Tibial nerve (tissue), 4 donors: Measurements from ENCODE around the gene SPECC1. TPM values are rescaled to one million over a fixed set of nuclear protein-coding genes. Genes with fewer than 3 reads are reported as not detected.
"Not testable (repeated sequence)": the region's sequence is repeated elsewhere in the genome, so short reads cannot be mapped to it uniquely, and the experiment has no call there.

ENCODE experiments used
- DNase-seq, 2 donors: peaks; one replicate each; pipeline ENCODE4 v3.0.0-alpha.2; 2019; ENCODE audit warnings: low spot score in 2 of 2
- H3K27ac ChIP-seq, 4 donors: fragments of 200-600 bp; sonication (generic) in 3 of 4; one replicate each; pipeline ENCODE4 v1.5.1; 2017 to 2019; ENCODE audit warnings: mild to moderate bottlenecking in 1 of 4
- H3K27me3 ChIP-seq, 2 donors: fragments of 200-600 bp; sonication (generic) in 1 of 2; one replicate each; pipeline versions ENCODE4 v1.5.1 to v1.6.0; 2017 to 2019
- H3K36me3 ChIP-seq, 3 donors: fragments of 200-600 bp; sonication (generic); one replicate each; pipeline ENCODE4 v1.5.1; 2018 to 2019
- H3K4me1 ChIP-seq, 4 donors: fragments of 200-600 bp; sonication (generic) in 3 of 4; one replicate each; pipeline ENCODE4 v1.5.1; 2017 to 2019
- H3K4me3 ChIP-seq, 4 donors: fragments of 200-600 bp; sonication (generic) in 3 of 4; one replicate each; pipeline ENCODE4 v1.5.1; 2017 to 2019; ENCODE audit warnings: mild to moderate bottlenecking in 1 of 4, moderate library complexity in 1 of 4
- H3K9me3 ChIP-seq, 4 donors: fragments of 200-600 bp; sonication (generic) in 3 of 4; one replicate each; pipeline ENCODE4 v1.5.1; 2017 to 2019
- CTCF ChIP-seq, 5 experiments: fragments of 200-600 bp in 3 of 5; fragments of 450-650 bp in 2 of 5; sonication (generic) in 3 of 5; IDR thresholded peaks; one replicate each; pipeline ENCODE4 v1.5.1; 2016 to 2019; ENCODE audit warnings: antibody characterized with exemption in 5 of 5, mild to moderate bottlenecking in 3 of 5, moderate library complexity in 2 of 5
- EP300 ChIP-seq, 2 donors: sonication (generic); formaldehyde crosslinking; IDR thresholded peaks; one replicate each; pipeline ENCODE4 v1.6.1; 2017; ENCODE audit warnings: antibody characterized with exemption in 2 of 2, mild to moderate bottlenecking in 1 of 2
- POLR2A ChIP-seq, 2 donors: fragments of 450-650 bp; IDR thresholded peaks; one replicate each; pipeline ENCODE4 v1.6.1; 2017; ENCODE audit warnings: antibody characterized with exemption in 2 of 2, mild to moderate bottlenecking in 2 of 2, moderate library complexity in 2 of 2
- WGBS, 2 donors: methylation state at CpG; one replicate each; pipeline ENCODE4 v1.1.5; 2018; 5-methylcytosine and 5-hydroxymethylcytosine counted together
- total RNA-seq, 4 donors: library from RNA; depleted of rRNA; stranded (reverse); fragments of >200 nt; gene quantifications; one replicate each; pipeline ENCODE4 v1.1.0, GENCODE V29; 2016

The SPECC1 gene
- total RNA-seq, 4 donors from 2014 or later = 63.2 to 139 (median 98.1) TPM

DNA sequence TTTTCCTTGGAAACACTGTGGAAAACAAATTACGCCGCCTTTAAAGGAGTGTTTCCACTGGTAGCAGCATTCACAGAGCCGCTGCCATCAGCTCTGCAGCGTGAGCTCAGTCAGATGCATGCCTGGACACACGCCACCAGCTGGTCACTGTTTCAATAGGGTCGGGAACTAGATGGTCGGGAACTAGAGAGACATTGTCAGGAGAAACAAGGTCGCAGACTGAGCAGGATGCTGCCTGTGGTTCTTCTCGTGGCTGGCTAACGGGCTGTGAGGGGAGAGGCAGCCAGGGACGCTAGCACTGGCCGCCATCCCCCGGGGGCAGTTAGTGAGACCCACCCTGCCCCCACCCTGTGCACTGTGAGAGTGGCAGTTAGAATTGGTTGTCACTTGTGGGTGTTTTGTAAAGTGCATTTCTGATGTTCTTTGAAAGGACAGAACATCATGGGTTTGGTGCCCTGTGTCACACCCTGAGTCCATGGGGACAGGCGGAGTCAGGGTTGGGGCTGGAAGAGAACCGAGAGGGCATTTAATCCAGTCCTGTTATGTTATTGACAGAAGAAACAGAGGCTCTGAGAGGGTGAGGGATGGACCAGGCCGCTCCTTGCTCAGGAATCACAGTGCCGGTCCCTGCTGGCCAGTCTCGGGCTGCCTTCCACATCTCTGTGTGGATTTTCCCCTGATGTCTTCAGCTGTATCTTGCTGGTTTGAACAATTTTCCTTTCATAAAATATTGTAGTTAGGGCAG is 86.3 kb downstream of the SPECC1 start:
- WGBS, 2 donors = 19 to 26% methylated on average over 18 of the region's 18 CpGs
- Histone ChIP-seq H3K36me3 (no peaks in the 10 kb centered on the region), H3K27ac (peak overlapping the region; percentile 0 to 89 (median 71)), H3K27me3 (no peaks in the 10 kb centered on the region), H3K4me3 (peak overlapping the region in 1 of 4 donors; percentile 2), H3K9me3 (no peaks in the 10 kb centered on the region), H3K4me1 (peaks cover 0 to 65% (median 8%) of the 10 kb centered on the region in 4 donors)
- TF ChIP-seq CTCF (IDR thresholded peaks at IDR 0.05) = peak in 3 of 5 experiments; percentile 26 to 44 (median 39)
- no peak for TF ChIP-seq EP300 (IDR thresholded peaks at IDR 0.05)
- TF ChIP-seq POLR2A (IDR thresholded peaks at IDR 0.05) = no peak
- peak; percentile 62 to 76 for DNase-seq

DNA sequence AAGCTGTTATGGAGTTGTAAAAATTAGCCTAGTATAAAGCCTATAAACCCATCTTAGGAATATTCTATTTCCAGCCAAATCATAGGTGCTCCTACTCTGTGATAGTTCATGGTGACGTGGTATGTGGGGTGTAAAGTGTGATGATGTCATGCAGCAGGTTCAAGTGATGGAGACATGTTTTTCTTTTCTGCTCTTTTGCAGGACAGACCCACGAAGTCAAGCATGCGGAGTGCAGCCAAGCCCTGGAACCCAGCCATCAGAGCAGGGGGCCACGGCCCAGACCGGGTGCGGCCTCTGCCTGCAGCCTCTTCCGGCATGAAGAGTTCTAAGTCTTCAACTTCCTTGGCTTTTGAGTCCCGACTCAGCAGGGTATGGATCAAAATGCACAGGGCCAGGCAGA is 87.3 kb downstream of the SPECC1 start:
- DNase-seq = no peak
- peaks cover 0 to 55% (median 4%) of the 10 kb centered on the region in 4 donors for H3K4me1 ChIP-seq
- no peaks in the 10 kb centered on the region for H3K27me3 ChIP-seq
- peak overlapping the region in 3 of 4 donors; percentile 0 to 89 (median 86) for H3K27ac ChIP-seq
- H3K36me3 ChIP-seq = no peaks in the 10 kb centered on the region
- no peaks in the 10 kb centered on the region for H3K9me3 ChIP-seq
- 39 to 42% methylated on average over 8 of the region's 8 CpGs for WGBS, 2 donors
- no peak overlapping the region for H3K4me3 ChIP-seq
- TF ChIP-seq POLR2A (IDR thresholded peaks at IDR 0.05) (no peak), EP300 (IDR thresholded peaks at IDR 0.05) (no peak), CTCF (IDR thresholded peaks at IDR 0.05) (no peak)

DNA sequence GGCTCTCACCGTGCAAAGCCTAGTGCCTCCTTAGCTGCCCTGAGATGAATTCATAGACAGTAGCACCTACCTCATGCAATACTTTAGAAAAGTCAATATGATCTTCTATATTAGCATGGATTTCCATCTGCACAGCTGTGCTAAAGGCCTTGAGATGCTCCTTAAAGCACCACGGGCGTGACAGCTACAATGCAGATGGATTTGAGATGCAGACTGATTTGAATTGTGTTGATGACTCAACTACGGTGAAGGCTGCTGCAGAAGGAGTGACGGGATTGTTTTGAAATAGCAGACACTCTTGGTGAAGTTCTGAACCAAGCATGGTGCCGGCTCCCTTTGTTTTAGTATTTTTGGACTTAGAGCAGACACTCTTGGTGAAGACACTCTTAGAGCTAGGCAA is 88.2 kb downstream of the SPECC1 start:
- 89 to 90% methylated on average over 6 of the region's 6 CpGs for WGBS, 2 donors
- Histone ChIP-seq H3K4me3 (no peak overlapping the region), H3K36me3 (no peaks in the 10 kb centered on the region), H3K4me1 (peaks cover 0 to 46% (median 3%) of the 10 kb centered on the region in 4 donors), H3K9me3 (no peaks in the 10 kb centered on the region), H3K27ac (no peak overlapping the region), H3K27me3 (no peaks in the 10 kb centered on the region)
- DNase-seq = no peak
- TF ChIP-seq CTCF (IDR thresholded peaks at IDR 0.05) (no peak), POLR2A (IDR thresholded peaks at IDR 0.05) (no peak), EP300 (IDR thresholded peaks at IDR 0.05) (no peak)

GRCh38 chr17:20098314-20098713 is 89.2 kb downstream of the SPECC1 start:
- Histone ChIP-seq H3K36me3 (no peaks in the 10 kb centered on the region), H3K27ac (no peak overlapping the region), H3K4me3 (no peak overlapping the region), H3K27me3 (no peaks in the 10 kb centered on the region), H3K4me1 (peaks cover 0 to 39% (median 0%) of the 10 kb centered on the region in 4 donors), H3K9me3 (no peaks in the 10 kb centered on the region)
- DNase-seq = no peak
- TF ChIP-seq CTCF (IDR thresholded peaks at IDR 0.05) (no peak), POLR2A (IDR thresholded peaks at IDR 0.05) (no peak), EP300 (IDR thresholded peaks at IDR 0.05) (no peak)
- WGBS, 2 donors = 86 to 87% methylated on average over 7 of the region's 7 CpGs

GRCh38 chr17:20100806-20101205 is 91.6 kb downstream of the SPECC1 start:
- 95 to 96% methylated on average over 3 of the region's 3 CpGs for WGBS, 2 donors
- not testable (repeated sequence) for H3K4me3 ChIP-seq

More at GRCh38 chr17:20100806-20101205, 91.6 kb downstream of the SPECC1 start:
- H3K36me3 ChIP-seq, DNase-seq, H3K9me3 ChIP-seq, H3K27me3 ChIP-seq, H3K27ac ChIP-seq: not testable (repeated sequence)
- peaks cover 0 to 23% (median 0%) of the 10 kb centered on the region in 4 donors for H3K4me1 ChIP-seq
